D341Med (cell line): ENCODE data around the gene MIS18BP1.
"Not testable (repeated sequence)": the region's sequence is repeated elsewhere in the genome, so short reads cannot be mapped to it uniquely, and the experiment has no call there.

Experiments
- DNase-seq: peaks from one replicate; pipeline ENCODE4 v3.0.0; 2012; ENCODE audit warnings: low spot score

MIS18BP1 gene

DNA sequence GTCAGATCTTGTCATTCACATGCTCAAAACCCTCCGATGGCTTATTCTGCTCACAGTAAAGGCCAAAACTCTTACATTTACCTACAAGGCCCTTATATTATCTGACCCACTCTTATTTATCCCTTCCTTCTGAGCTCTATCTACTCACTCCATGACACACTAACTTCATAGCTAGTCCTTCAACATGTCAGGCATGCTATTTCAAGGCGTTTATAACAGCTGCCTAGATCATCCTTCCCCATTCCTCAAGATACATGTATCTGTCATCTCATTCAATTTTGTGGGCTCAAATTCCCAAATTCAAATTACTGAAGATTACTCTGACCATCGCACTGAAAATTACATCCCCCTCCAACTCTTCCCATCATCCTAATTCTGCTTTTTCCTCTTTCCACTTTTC lies 6.9 kb downstream of the MIS18BP1 start:
- no peak for DNase-seq

- DNase-seq, result no peak
Measured at GRCh38 chr14:45242706-45243105, 10.3 kb downstream of the MIS18BP1 start.

DNA sequence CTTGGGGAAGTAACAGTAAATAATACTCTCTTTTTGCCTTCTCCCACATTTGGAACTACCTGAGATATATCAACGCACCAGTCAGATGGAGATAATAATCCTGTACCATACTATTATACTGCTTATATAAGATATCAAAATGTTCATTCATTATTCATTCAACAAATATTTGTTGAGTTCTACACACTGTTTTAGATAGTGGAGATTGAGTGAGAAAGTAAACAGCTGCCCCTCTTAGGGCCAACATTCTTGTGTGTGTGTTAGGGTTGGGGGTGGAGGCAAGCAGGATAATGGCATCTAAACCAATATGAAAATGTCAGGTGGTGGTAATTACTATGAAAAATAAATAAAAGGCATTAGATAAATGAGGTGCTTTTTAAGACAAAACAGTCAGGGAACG lies 14.0 kb downstream of the MIS18BP1 start:
- DNase-seq, result no peak

DNA sequence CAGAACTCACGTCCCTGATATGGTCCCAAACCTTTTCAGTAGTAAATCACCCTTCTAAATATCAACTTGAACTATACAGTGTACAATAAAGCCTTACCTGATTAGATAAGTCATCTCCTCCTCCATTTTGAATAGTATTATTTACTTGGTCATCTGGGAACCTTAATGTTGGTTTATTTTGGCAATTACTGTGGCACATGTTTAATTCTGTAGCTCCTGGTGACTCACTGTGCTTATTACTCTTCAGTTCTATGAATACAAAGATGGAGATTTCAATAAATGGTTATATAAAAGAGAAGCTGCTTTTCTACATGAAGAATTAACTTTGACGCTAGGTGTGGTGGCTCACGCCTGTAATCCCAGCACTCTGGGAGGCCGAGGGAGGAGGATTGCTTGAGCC lies 25.4 kb downstream of the MIS18BP1 start:
- DNase-seq, result no peak

DNA sequence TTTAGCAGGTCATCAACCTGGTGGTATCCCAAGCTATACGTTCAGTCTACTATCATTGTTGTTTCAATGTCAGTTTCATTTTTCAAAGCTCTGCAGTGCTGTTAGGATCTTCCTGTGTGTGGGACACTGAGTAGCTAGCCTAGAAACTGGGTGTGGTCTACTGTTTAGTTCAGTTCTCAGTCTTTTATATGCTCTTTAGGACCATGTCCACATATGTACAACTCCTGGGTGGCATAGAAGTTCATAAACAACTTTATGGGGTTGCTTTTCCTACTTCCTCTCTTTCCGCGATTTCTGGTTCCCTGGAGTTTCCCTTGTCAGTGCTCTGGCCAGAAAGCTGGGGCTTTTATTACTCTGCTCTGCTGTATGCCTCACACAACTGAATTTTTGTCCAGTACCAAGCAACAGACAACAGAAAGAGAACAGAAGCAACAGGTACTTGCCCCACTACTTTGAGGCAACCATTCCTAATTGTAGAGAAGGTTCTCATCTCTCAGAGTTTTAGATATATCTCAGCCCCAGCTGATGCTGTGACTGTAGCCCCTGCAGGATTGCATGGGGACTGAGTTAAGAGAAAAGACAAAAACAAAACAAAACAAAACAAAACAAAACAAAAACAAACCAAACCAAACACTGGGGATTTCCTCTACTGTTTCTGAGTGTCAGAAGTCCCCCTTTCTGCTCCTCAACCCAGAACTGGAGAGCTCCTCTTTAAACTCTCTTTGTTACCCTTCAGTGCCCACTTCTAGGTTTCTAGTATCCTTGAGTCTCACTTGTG lies 30.3 kb downstream of the MIS18BP1 start:
- no peak for DNase-seq

DNA sequence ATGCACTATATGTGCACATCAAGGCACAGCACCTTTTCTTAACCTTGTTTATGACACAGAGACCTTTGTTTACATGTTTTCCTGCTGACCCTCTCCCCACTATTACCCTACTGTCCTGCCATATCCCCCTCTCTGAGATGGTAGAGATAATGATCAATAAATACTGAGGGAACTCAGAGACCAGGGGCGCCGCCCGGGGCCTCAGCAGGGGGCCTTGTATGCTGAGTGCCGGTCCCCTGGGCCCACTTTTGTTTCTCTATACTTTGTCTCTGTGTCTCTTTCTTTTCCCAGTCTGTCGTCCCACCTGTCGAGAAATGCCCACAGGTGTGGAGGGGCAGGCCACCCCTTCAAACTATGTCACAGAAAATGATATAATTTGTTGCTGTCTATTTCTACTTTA lies 38.7 kb downstream of the MIS18BP1 start:
- DNase-seq, result not testable (repeated sequence)

GRCh38 chr14:45213716-45214115 lies 39.3 kb downstream of the MIS18BP1 start:
- DNase-seq, result not testable (repeated sequence)

- no peak for DNase-seq
Measured at GRCh38 chr14:45212231-45212630, 40.8 kb downstream of the MIS18BP1 start.

DNA sequence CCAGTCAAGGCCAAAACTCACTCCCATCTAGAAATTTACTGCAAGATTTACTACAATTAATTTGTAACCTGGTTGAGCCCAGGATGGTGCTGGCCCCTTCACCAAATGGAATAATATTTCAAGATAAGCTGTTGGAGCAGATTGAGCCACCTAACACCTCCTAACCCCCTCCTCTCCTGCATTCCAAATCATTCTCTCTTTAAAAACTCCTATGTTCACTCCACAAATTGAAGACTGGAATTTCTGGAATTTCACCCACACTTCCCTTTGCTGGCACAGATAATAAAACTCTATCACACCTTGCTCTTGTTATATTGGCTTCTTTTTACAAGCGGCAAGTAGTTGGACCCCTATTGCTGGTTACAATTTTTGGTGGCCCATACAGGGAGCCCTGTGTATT lies 41.7 kb downstream of the MIS18BP1 start:
- DNase-seq, result no peak

GRCh38 chr14:45210159-45210558 lies 42.8 kb downstream of the MIS18BP1 start:
- DNase-seq, result no peak

DNA sequence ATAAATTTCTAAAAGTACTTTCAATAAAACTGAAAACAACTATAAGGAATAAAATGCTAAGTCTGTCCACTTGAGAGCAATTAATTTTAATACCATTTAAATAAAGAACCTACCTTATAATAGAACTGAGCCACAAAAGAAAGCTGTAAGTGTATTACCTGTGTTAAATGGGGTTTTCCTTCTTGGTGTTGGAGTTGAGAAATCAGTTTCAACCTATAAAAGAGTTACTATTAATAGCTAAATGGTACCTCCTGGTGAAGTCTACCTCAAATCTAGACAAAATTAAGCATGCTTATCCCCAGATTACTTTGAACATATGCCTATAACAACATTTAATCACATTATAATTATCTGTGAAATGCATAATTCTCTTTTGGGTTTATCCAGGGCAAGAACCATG lies 48.8 kb downstream of the MIS18BP1 start:
- DNase-seq, result no peak

DNA sequence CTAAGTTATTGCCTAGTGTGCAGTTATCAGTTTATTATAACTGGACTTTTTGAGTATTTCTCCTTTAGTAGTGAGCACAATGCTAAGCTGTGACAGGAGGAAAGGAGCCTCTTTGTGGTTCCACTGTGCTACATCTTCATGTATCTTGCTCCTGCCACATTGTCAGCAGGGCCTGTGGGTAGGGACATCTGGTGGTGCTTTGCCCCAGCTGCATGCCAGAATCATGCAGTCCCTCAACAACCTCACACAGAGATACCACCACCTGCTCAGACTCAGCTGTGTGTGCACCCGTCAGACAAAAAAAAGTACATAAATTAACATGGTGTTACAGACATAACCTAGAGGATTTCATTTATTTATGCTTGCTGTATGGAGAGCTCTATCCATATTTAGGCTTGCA lies 51.1 kb downstream of the MIS18BP1 start:
- peak; percentile 58 for DNase-seq

GRCh38 chr14:45199230-45199629 lies 53.8 kb downstream of the MIS18BP1 start:
- no peak for DNase-seq

DNA sequence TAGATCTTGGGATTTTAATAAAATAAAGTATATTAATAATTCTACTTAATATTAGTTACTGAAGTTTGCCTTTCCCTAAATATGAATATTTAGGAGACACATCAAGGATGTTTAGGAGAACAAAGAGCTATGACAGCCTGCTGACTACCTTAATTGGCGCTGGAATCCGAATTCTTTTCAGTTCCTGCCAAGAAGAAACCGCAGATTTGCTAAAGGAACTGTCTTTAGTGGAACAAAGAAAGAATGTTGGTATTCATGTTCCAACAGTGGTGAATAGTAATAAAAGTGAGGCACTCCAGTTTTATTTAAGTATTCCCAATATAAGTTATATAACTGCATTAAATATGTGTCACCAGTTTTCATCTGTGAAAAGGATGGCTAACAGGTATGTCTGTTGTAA lies 54.5 kb downstream of the MIS18BP1 start:
- DNase-seq, result no peak

- no peak for DNase-seq
Measured at GRCh38 chr14:45194964-45195363, 58.0 kb downstream of the MIS18BP1 start.

GRCh38 chr14:45185100-45185814 lies 67.7 kb downstream of the MIS18BP1 start:
- DNase-seq, result no peak

GRCh38 chr14:45181806-45182205 lies 71.2 kb downstream of the MIS18BP1 start:
- DNase-seq, result no peak

- no peak for DNase-seq
Measured at GRCh38 chr14:45181329-45181728, 71.7 kb downstream of the MIS18BP1 start.

DNA sequence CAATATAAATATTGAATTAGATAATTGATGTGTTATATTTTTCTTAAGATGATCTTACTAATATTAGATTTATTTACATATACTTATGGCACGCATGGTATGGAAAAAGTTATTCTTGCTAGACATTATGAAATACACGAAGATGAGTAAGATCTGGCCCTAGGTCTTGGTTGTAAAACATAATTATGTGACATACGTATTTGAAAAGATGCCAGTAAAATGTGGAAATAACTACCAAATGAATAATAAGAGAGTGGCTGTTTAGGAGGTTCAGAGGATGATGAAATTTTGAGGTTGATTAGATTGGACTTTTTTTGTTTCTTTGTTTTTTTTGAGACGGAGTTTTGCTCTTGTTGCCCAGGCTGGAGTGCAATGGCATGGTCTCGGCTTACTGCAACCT lies 75.9 kb downstream of the MIS18BP1 start:
- no peak for DNase-seq

- no peak for DNase-seq
Measured at GRCh38 chr14:45169906-45170305, 83.1 kb downstream of the MIS18BP1 start.

DNA sequence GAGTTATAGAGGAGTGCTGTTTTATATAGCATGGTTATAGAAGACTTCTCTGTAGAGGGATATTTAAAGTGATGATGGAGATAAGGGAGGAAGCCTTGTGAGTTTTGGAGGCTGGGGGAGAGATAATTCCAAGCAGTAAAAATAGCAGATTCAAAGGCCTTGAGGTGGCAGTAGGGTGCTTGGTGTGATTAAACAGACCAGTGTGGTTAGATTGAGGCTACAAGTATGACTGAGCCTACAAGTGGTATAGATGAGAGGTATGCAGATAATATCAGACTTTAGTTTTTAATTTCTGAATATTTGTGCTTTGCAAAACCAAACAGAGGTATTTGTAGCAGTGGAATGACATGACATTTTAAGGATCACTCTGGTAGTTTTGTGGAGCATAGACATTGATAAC lies 96.9 kb downstream of the MIS18BP1 start:
- DNase-seq, result no peak
